ENCODE results near the gene COIL. TPM values are rescaled to one million over a fixed set of nuclear protein-coding genes. Genes with fewer than 3 reads are reported as not detected.

Gene COIL
- total and polyA plus RNA-seq, 2 donors (not counting 1 experiment from before 2014, with no cell fraction given) = 3.7 to 19.8 TPM

GRCh38 chr17:56974055-56974454 lies 13.2 kb upstream of the COIL start:
- TF ChIP-seq CTCF (IDR thresholded peaks at IDR 0.05) (no peak), EZH2 (IDR thresholded peaks at IDR 0.05; ENCODE audit: borderline replicate concordance, insufficient read depth, low read depth, low read length, poor library complexity, severe bottlenecking) (no peak)
- intact Hi-C loops (cut with micrococcal nuclease) = no loop called here

GRCh38 chr17:56973520-56973919 lies 12.7 kb upstream of the COIL start:
- no peaks in the 10 kb centered on the region for H4K20me1 ChIP-seq (ENCODE audit: control insufficient read depth, insufficient read depth, low read length, poor library complexity, severe bottlenecking)
- peaks cover 0 to 4% (median 0%) of the 10 kb centered on the region in 3 donors for H3K9me3 ChIP-seq (ENCODE audit: control extremely low read depth in 1 of 3, control insufficient read depth in 2 of 3, insufficient read depth in 1 of 3, low read length in 2 of 3)
- ChIA-PET POLR2A (no interaction called here), CTCF (no interaction called here)
- ATAC-seq (ENCODE audit: low read depth) = no peak
- no peak overlapping the region for H3K4me3 ChIP-seq (ENCODE audit: control extremely low read depth in 1 of 5, extremely low read depth in 1 of 5, insufficient read depth in 1 of 5, low read depth in 2 of 5, low read length in 4 of 5)
- TF ChIP-seq EZH2 (IDR thresholded peaks at IDR 0.05; ENCODE audit: borderline replicate concordance, insufficient read depth, low read depth, low read length, poor library complexity, severe bottlenecking) (no peak), CTCF (IDR thresholded peaks at IDR 0.05) (no peak)
- no peak overlapping the region for H3K9ac ChIP-seq (ENCODE audit: low read length)
- no peaks in the 10 kb centered on the region for H3K27me3 Mint-ChIP-seq
- peaks cover 9% of the 10 kb centered on the region for H3K79me2 ChIP-seq (ENCODE audit: control insufficient read depth, insufficient read depth, low read length)
- intact Hi-C loops (cut with micrococcal nuclease) = no loop called here
- H3K4me1 Mint-ChIP-seq = peaks cover 11% of the 10 kb centered on the region
- no peak overlapping the region for H3K4me2 ChIP-seq (replicated peaks; ENCODE audit: low read depth, low read length, poor library complexity, severe bottlenecking)
- H3K36me3 ChIP-seq (replicated peaks in 1 of 2; ENCODE audit: control extremely low read depth in 1 of 2, control insufficient read depth in 1 of 2, extremely low read depth in 1 of 2, insufficient read depth in 2 of 2, low read length in 1 of 2) = no peaks in the 10 kb centered on the region
- H3K27ac Mint-ChIP-seq = no peak overlapping the region
- no peaks in the 10 kb centered on the region for H3K27me3 ChIP-seq (replicated peaks in 1 of 4; ENCODE audit: control extremely low read depth in 1 of 4, control insufficient read depth in 3 of 4, insufficient read depth in 4 of 4, low read length in 3 of 4)
- H3K4me3 Mint-ChIP-seq = no peak overlapping the region
- no peak overlapping the region for H3K27ac ChIP-seq (ENCODE audit: low read length in 2 of 2)
- no peaks in the 10 kb centered on the region for H3K9me3 Mint-ChIP-seq (ENCODE audit: insufficient read depth)
- H2AFZ ChIP-seq (ENCODE audit: insufficient read depth, low read depth, low read length, poor library complexity, severe bottlenecking) = no peak overlapping the region
- DNase-seq = no peak
- WGBS (ENCODE audit: insufficient coverage) = 98% methylated on average over 6 of the region's 7 CpGs
- H3K4me1 ChIP-seq (ENCODE audit: control insufficient read depth in 2 of 2, insufficient read depth in 2 of 2, low read length in 2 of 2) = peaks cover 3 to 9% of the 10 kb centered on the region in 2 donors

More at GRCh38 chr17:56974055-56974454, 13.2 kb upstream of the COIL start:
- Mint-ChIP-seq H3K4me1 (peaks cover 16% of the 10 kb centered on the region), H3K27ac (no peak overlapping the region), H3K27me3 (no peaks in the 10 kb centered on the region), H3K4me3 (no peak overlapping the region), H3K9me3 (ENCODE audit: insufficient read depth) (no peaks in the 10 kb centered on the region)
- Histone ChIP-seq H3K4me2 (replicated peaks; ENCODE audit: low read depth, low read length, poor library complexity, severe bottlenecking) (no peak overlapping the region), H4K20me1 (ENCODE audit: control insufficient read depth, insufficient read depth, low read length, poor library complexity, severe bottlenecking) (no peaks in the 10 kb centered on the region), H3K4me1 (ENCODE audit: control insufficient read depth in 2 of 2, insufficient read depth in 2 of 2, low read length in 2 of 2) (peaks cover 8 to 14% of the 10 kb centered on the region in 2 donors), H3K4me3 (ENCODE audit: control extremely low read depth in 1 of 5, extremely low read depth in 1 of 5, insufficient read depth in 1 of 5, low read depth in 2 of 5, low read length in 4 of 5) (no peak overlapping the region), H3K36me3 (replicated peaks in 1 of 2; ENCODE audit: control extremely low read depth in 1 of 2, control insufficient read depth in 1 of 2, extremely low read depth in 1 of 2, insufficient read depth in 2 of 2, low read length in 1 of 2) (no peaks in the 10 kb centered on the region), H2AFZ (ENCODE audit: insufficient read depth, low read depth, low read length, poor library complexity, severe bottlenecking) (no peak overlapping the region), H3K9ac (ENCODE audit: low read length) (no peak overlapping the region), H3K27ac (ENCODE audit: low read length in 2 of 2) (no peak overlapping the region), H3K27me3 (replicated peaks in 1 of 4; ENCODE audit: control extremely low read depth in 1 of 4, control insufficient read depth in 3 of 4, insufficient read depth in 4 of 4, low read length in 3 of 4) (no peaks in the 10 kb centered on the region), H3K9me3 (ENCODE audit: control extremely low read depth in 1 of 3, control insufficient read depth in 2 of 3, insufficient read depth in 1 of 3, low read length in 2 of 3) (peaks cover 0 to 4% (median 0%) of the 10 kb centered on the region in 3 donors), H3K79me2 (ENCODE audit: control insufficient read depth, insufficient read depth, low read length) (peaks cover 14% of the 10 kb centered on the region)
- no peak for ATAC-seq (ENCODE audit: low read depth)
- WGBS (ENCODE audit: insufficient coverage) = no CpG with 5 or more reads among the region's 2 CpGs
- no peak for DNase-seq
- CTCF ChIA-PET = no interaction called here
- POLR2A ChIA-PET = no interaction called here

All from B cell (primary cell).